H1 (cell line): ENCODE results near the gene WNT9B. TPM values are rescaled to one million over a fixed set of nuclear protein-coding genes. Genes with fewer than 3 reads are reported as not detected.
"Not testable (repeated sequence)": the region's sequence is repeated elsewhere in the genome, so short reads cannot be mapped to it uniquely, and the experiment has no call there.

Source experiments
- CTCF ChIA-PET: fragments of 300-600 bp; sonication (Branson Sonifier 250); formaldehyde crosslinking; loops from one replicate; lab custom pipeline; 2021; ENCODE audit not compliant: partially characterized antibody; lab: Charles Lee
- POLR2A ChIA-PET: fragments of 300-600 bp; sonication (Branson Sonifier 250); formaldehyde crosslinking; loops from one replicate; lab custom pipeline; 2021; ENCODE audit warnings: inconsistent platforms; ENCODE audit not compliant: partially characterized antibody; lab: Charles Lee
- DNase-seq, 2 experiments: peaks; one replicate each; pipeline versions ENCODE4 v3.0.0 to v3.0.0-alpha.2; 2010 to 2022; ENCODE audit warnings: low spot score in 2 of 2, low read depth in 1 of 2, mixed read lengths in 1 of 2
- FAIRE-seq: peaks from 2 replicates; lab custom pipeline; 2011; peaks lifted over from hg19 to GRCh38; lab: Jason Lieb, UNC
- H2AFZ ChIP-seq: 2 replicates; pipeline ENCODE4 v1.8.1; 2012; ENCODE audit warnings: low read length, inconsistent platforms
- H2AK5ac ChIP-seq: 2 replicates; pipeline ENCODE4 v1.6.1; 2013; ENCODE audit warnings: low read depth, low read length
- H2BK120ac ChIP-seq: replicated peaks from 2 replicates; pipeline ENCODE3; 2013; ENCODE audit warnings: low read depth, low read length, inconsistent platforms
- H2BK12ac ChIP-seq: 2 replicates; pipeline ENCODE4 v1.6.1; 2013; ENCODE audit warnings: low read depth, low read length
- H2BK15ac ChIP-seq: 2 replicates; pipeline ENCODE4 v1.6.1; 2013; ENCODE audit warnings: low read length
- H2BK20ac ChIP-seq: 2 replicates; pipeline ENCODE4 v1.6.1; 2013; ENCODE audit warnings: low read length
- H2BK5ac ChIP-seq: 2 replicates; pipeline ENCODE4 v1.6.1; 2013; ENCODE audit warnings: low read depth, low read length
- H3K14ac ChIP-seq: 2 replicates; pipeline ENCODE4 v1.6.1; 2013; ENCODE audit warnings: inconsistent platforms; ENCODE audit not compliant: insufficient read length
- H3K18ac ChIP-seq: 2 replicates; pipeline ENCODE4 v1.6.1; 2013; ENCODE audit warnings: low read length; ENCODE audit errors: extremely low read depth
- H3K23ac ChIP-seq: 2 replicates; pipeline ENCODE4 v1.6.1; 2013; ENCODE audit warnings: inconsistent platforms; ENCODE audit not compliant: insufficient read length
- H3K23me2 ChIP-seq: 2 replicates; pipeline ENCODE4 v1.6.1; 2013; ENCODE audit warnings: low read depth, low read length
- H3K27ac ChIP-seq: 2 replicates; pipeline ENCODE4 v1.6.1; 2011; ENCODE audit warnings: low read depth, low read length, inconsistent platforms
- H3K27me3 ChIP-seq, 4 experiments: replicated peaks in 1 of 4; 1 replicate in 1 of 4; 2 replicates in 3 of 4; pipeline versions ENCODE4 v1.6.1 to v1.8.1; 2011 to 2013; ENCODE audit warnings: low read length in 3 of 4, mild to moderate bottlenecking in 3 of 4, inconsistent platforms in 2 of 4, mixed read lengths in 2 of 4, moderate library complexity in 1 of 4; ENCODE audit not compliant: control insufficient read depth in 3 of 4, insufficient read depth in 3 of 4; ENCODE audit errors: extremely low read depth in 1 of 4
- H3K36me3 ChIP-seq, 4 experiments: 2 replicates each; pipeline versions ENCODE4 v1.6.1 to v1.8.1; 2011 to 2013; ENCODE audit warnings: mild to moderate bottlenecking in 4 of 4, low read length in 3 of 4, moderate library complexity in 2 of 4, control low read depth in 1 of 4, inconsistent platforms in 1 of 4; ENCODE audit not compliant: insufficient read depth in 4 of 4, control insufficient read depth in 2 of 4
- H3K4ac ChIP-seq: replicated peaks from 2 replicates; pipeline ENCODE3; 2013; ENCODE audit warnings: low read length, low read depth, mixed read lengths, inconsistent platforms; ENCODE audit not compliant: insufficient read length
- H3K4me1 ChIP-seq, 4 experiments: replicated peaks in 1 of 4; 1 replicate in 1 of 4; 2 replicates in 3 of 4; pipeline versions ENCODE4 v1.6.1 to v1.8.1; 2011 to 2013; ENCODE audit warnings: low read length in 3 of 4, inconsistent platforms in 2 of 4, mixed read lengths in 1 of 4; ENCODE audit not compliant: insufficient read depth in 4 of 4, control insufficient read depth in 3 of 4
- H3K4me2 ChIP-seq, 2 experiments: 2 replicates each; pipeline versions ENCODE4 v1.6.1 to v1.8.1; 2011 to 2013; ENCODE audit warnings: low read depth in 2 of 2, low read length in 2 of 2, control low read depth in 1 of 2, inconsistent platforms in 1 of 2, mild to moderate bottlenecking in 1 of 2; ENCODE audit not compliant: insufficient read depth in 1 of 2
- H3K4me3 ChIP-seq, 4 experiments: fragments of 200-600, 300-600 bp in 1 of 4; sonication (generic), shearing (Covaris generic), sonication (Bioruptor Twin) in 1 of 4; 2 replicates each; pipeline versions ENCODE4 v1.5.1 to v1.8.1; 2011 to 2016; ENCODE audit warnings: low read length in 4 of 4, low read depth in 3 of 4, control low read depth in 2 of 4, inconsistent platforms in 2 of 4, mild to moderate bottlenecking in 2 of 4, mixed read lengths in 1 of 4, moderate library complexity in 1 of 4; ENCODE audit not compliant: insufficient read depth in 2 of 4; ENCODE audit errors: extremely low read depth in 1 of 4
- H3K56ac ChIP-seq: replicated peaks from 2 replicates; pipeline ENCODE3; 2013; ENCODE audit warnings: low read depth, mild to moderate bottlenecking, mixed read lengths, low read length, inconsistent platforms; ENCODE audit not compliant: insufficient read length
- H3K79me1 ChIP-seq: 2 replicates; pipeline ENCODE4 v1.6.1; 2013; ENCODE audit warnings: low read depth, low read length, control low read depth
- H3K79me2 ChIP-seq, 2 experiments: 2 replicates each; pipeline versions ENCODE4 v1.6.1 to v1.8.1; 2012 to 2013; ENCODE audit warnings: low read length in 2 of 2, mild to moderate bottlenecking in 2 of 2, inconsistent platforms in 1 of 2; ENCODE audit not compliant: insufficient read depth in 2 of 2, control insufficient read depth in 1 of 2
- H3K9ac ChIP-seq, 4 experiments: replicated peaks in 1 of 4; 1 replicate in 1 of 4; 2 replicates in 3 of 4; pipeline versions ENCODE4 v1.6.1 to v1.8.1; 2011 to 2013; ENCODE audit warnings: low read depth in 3 of 4, low read length in 3 of 4, control low read depth in 2 of 4, mild to moderate bottlenecking in 2 of 4, moderate library complexity in 2 of 4, inconsistent platforms in 1 of 4; ENCODE audit errors: extremely low read depth in 1 of 4
- H3K9me3 ChIP-seq, 2 experiments: 2 replicates each; pipeline versions ENCODE4 v1.6.1 to v1.8.1; 2012 to 2013; ENCODE audit warnings: mild to moderate bottlenecking in 2 of 2, moderate library complexity in 2 of 2, control low read depth in 1 of 2, inconsistent platforms in 1 of 2, low read depth in 1 of 2, low read length in 1 of 2, mixed read lengths in 1 of 2; ENCODE audit not compliant: insufficient read depth in 2 of 2
- H4K20me1 ChIP-seq, 2 experiments: replicated peaks in 1 of 2; 2 replicates each; pipeline versions ENCODE3 to v1.8.1; 2011 to 2013; ENCODE audit warnings: inconsistent platforms in 2 of 2, low read length in 2 of 2, mild to moderate bottlenecking in 1 of 2; ENCODE audit not compliant: insufficient read depth in 2 of 2, control insufficient read depth in 1 of 2
- H4K5ac ChIP-seq: 2 replicates; pipeline ENCODE4 v1.6.1; 2013; ENCODE audit warnings: low read length, low read depth, mixed read lengths, inconsistent platforms; ENCODE audit not compliant: insufficient read length
- H4K8ac ChIP-seq: 2 replicates; pipeline ENCODE4 v1.8.0; 2013; ENCODE audit warnings: mild to moderate bottlenecking, moderate library complexity, low read length, inconsistent platforms; ENCODE audit not compliant: insufficient read depth; ENCODE audit errors: extremely low read depth
- H4K91ac ChIP-seq: replicated peaks from 2 replicates; pipeline ENCODE3; 2013; ENCODE audit warnings: low read length, mixed read lengths, inconsistent platforms; ENCODE audit not compliant: insufficient read length
- WGBS, 2 experiments: shearing (Covaris generic) in 1 of 2; methylation state at CpG; one replicate each; pipeline versions ENCODE4 v1.1.6 to v1.1.7; 2013 to 2015; ENCODE audit warnings: low lambda C conversion rate in 2 of 2, mixed read lengths in 2 of 2, inconsistent platforms in 1 of 2, low coverage in 1 of 2, missing lambda C conversion rate in 1 of 2; ENCODE audit not compliant: insufficient replicate concordance in 2 of 2, insufficient coverage in 1 of 2, insufficient read length in 1 of 2; ENCODE audit errors: extremely low coverage in 1 of 2, missing lambda C conversion rate in 1 of 2; 5-methylcytosine and 5-hydroxymethylcytosine counted together
- polyA plus RNA-seq, 7 experiments: library from polyadenylated mRNA; depleted of rRNA in 3 of 7; stranded (reverse) in 5 of 7; unstranded in 2 of 7; fragments of >200 nt in 5 of 7; fragments of 200-250 nt in 2 of 7; gene quantifications; 1 replicate in 5 of 7; 2 replicates in 1 of 7; 4 replicates in 1 of 7; pipeline versions ENCODE4 v1.2.1 to v1.2.3, GENCODE V29; 2011 to 2013; ENCODE audit warnings: missing spikeins in 2 of 7, mixed read lengths in 2 of 7
- total RNA-seq: library from RNA; stranded (reverse); fragmentation: NEBNext Ultra II Directional; extraction: Animal tissue kit (Norgen Biotek cat#: 25700); gene quantifications from 2 replicates; pipeline ENCODE4 v1.2.1, GENCODE V29; 2021

The WNT9B gene
- total and polyA plus RNA-seq, 2 of the 8 experiments (the other 6 are each of a cell fraction or from before 2014, with no cell fraction given): 0.21 TPM; not detected in 1

GRCh38 chr17:46840596-46840995, 10.8 kb upstream of the WNT9B start:
- H3K9me3 ChIP-seq, H3K18ac ChIP-seq, H3K4me2 ChIP-seq, H3K79me2 ChIP-seq, H3K4me3 ChIP-seq, H3K79me1 ChIP-seq, H2AFZ ChIP-seq, H3K36me3 ChIP-seq, H2BK120ac ChIP-seq, H3K9ac ChIP-seq, H3K27ac ChIP-seq, FAIRE-seq, H4K5ac ChIP-seq, H3K23me2 ChIP-seq, H3K23ac ChIP-seq, H3K14ac ChIP-seq, H4K20me1 ChIP-seq, POLR2A ChIA-PET, H2BK5ac ChIP-seq, H2AK5ac ChIP-seq, H3K56ac ChIP-seq, H4K8ac ChIP-seq, H3K4ac ChIP-seq, H4K91ac ChIP-seq, DNase-seq, H2BK12ac ChIP-seq, H3K4me1 ChIP-seq, H2BK20ac ChIP-seq: not testable (repeated sequence)
- H2BK15ac ChIP-seq: peak overlapping the region; percentile 74; the same call in 1 of the 2 replicates
- 76% methylated on average over 3 of the region's 3 CpGs; no CpG with 5 or more reads in 1 of the 2 experiments for WGBS, 2 experiments
- CTCF ChIA-PET: interaction anchor here (1.0 to 5.4 kb wide), 11 partner anchors 8 to 100 kb away, joined by 3 to 81 read pairs (median 9); no protein-coding TSS in a partner anchor
- H3K27me3 ChIP-seq: peaks cover 3 to 12% (median 11%) of the 10 kb centered on the region in 4 experiments
